KMS-11 (cell line): ENCODE results near the gene FOXN3.

Source experiments
- H2AFZ ChIP-seq: fragments of 200-600 bp; sonication (generic); 2 replicates; pipeline ENCODE4 v1.6.1; 2016; ENCODE audit warnings: antibody characterized with exemption, mixed run types, low read depth
- H3K27ac ChIP-seq: fragments of 200-600 bp; sonication (generic); 2 replicates; pipeline ENCODE4 v1.6.1; 2016; ENCODE audit warnings: mild to moderate bottlenecking, mixed run types
- H3K27me3 ChIP-seq: fragments of 200-600 bp; sonication (generic); 2 replicates; pipeline ENCODE4 v1.6.1; 2017; ENCODE audit warnings: mild to moderate bottlenecking, low read depth, mixed run types, moderate library complexity; ENCODE audit not compliant: insufficient read depth
- H3K36me3 ChIP-seq: fragments of 200-600 bp; sonication (generic); 2 replicates; pipeline ENCODE4 v1.6.1; 2017; ENCODE audit warnings: mild to moderate bottlenecking, mixed run types; ENCODE audit not compliant: insufficient read depth
- H3K4me1 ChIP-seq: fragments of 200-600 bp; sonication (generic); 2 replicates; pipeline ENCODE4 v1.6.1; 2016; ENCODE audit warnings: mild to moderate bottlenecking, low read depth, mixed run types; ENCODE audit not compliant: poor library complexity, severe bottlenecking
- H3K4me2 ChIP-seq: fragments of 200-600 bp; sonication (generic); 2 replicates; pipeline ENCODE4 v1.7.0; 2016; ENCODE audit warnings: mild to moderate bottlenecking, mixed run types
- H3K4me3 ChIP-seq: fragments of 200-600 bp; sonication (generic); IDR thresholded peaks from 2 replicates; pipeline ENCODE4 v1.6.1; 2017; ENCODE audit warnings: low read depth, low read length, mixed read lengths; ENCODE audit not compliant: insufficient read depth
- H3K79me2 ChIP-seq: fragments of 200-600 bp; sonication (generic); 2 replicates; pipeline ENCODE4 v1.6.1; 2016; ENCODE audit warnings: low read depth, mixed run types; ENCODE audit not compliant: insufficient read depth
- H3K9ac ChIP-seq: fragments of 200-600 bp; sonication (generic); 2 replicates; pipeline ENCODE4 v1.6.1; 2016; ENCODE audit warnings: mild to moderate bottlenecking, mixed run types
- H4K20me1 ChIP-seq: fragments of 200-600 bp; sonication (generic); 2 replicates; pipeline ENCODE4 v1.6.1; 2016; ENCODE audit warnings: mild to moderate bottlenecking, mixed run types; ENCODE audit not compliant: insufficient read depth
- CTCF ChIP-seq: fragments of 200-600 bp; sonication (generic); conservative IDR thresholded peaks from 2 replicates; pipeline ENCODE4 v1.6.1; 2017; ENCODE audit warnings: low read depth, mild to moderate bottlenecking, antibody characterized with exemption, low read length, moderate library complexity, mixed read lengths

FOXN3 gene

GRCh38 chr14:89179891-89180404 is 237.1 kb downstream of the FOXN3 start:
- H3K4me3 ChIP-seq = no peak overlapping the region
- TF ChIP-seq CTCF = no peak
- H3K9ac ChIP-seq = no peak overlapping the region
- H3K4me2 ChIP-seq = no peak overlapping the region
- no peak overlapping the region for H3K27ac ChIP-seq
- H2AFZ ChIP-seq = no peak overlapping the region
- no peaks in the 10 kb centered on the region for H4K20me1 ChIP-seq
- H3K4me1 ChIP-seq = peaks cover 3% of the 10 kb centered on the region
- no peaks in the 10 kb centered on the region for H3K27me3 ChIP-seq
- no peaks in the 10 kb centered on the region for H3K79me2 ChIP-seq
- no peaks in the 10 kb centered on the region for H3K36me3 ChIP-seq

- no peak overlapping the region for H2AFZ ChIP-seq
- no peaks in the 10 kb centered on the region for H3K27me3 ChIP-seq
- no peaks in the 10 kb centered on the region for H3K36me3 ChIP-seq
- no peak overlapping the region for H3K27ac ChIP-seq
- peaks cover 3% of the 10 kb centered on the region for H3K4me1 ChIP-seq
- no peak for TF ChIP-seq CTCF
- H3K9ac ChIP-seq = no peak overlapping the region
- H3K4me3 ChIP-seq = no peak overlapping the region
- H3K4me2 ChIP-seq = no peak overlapping the region
- no peaks in the 10 kb centered on the region for H4K20me1 ChIP-seq
- H3K79me2 ChIP-seq = no peaks in the 10 kb centered on the region
Measured at GRCh38 chr14:89178800-89179535, 238.1 kb downstream of the FOXN3 start.

DNA sequence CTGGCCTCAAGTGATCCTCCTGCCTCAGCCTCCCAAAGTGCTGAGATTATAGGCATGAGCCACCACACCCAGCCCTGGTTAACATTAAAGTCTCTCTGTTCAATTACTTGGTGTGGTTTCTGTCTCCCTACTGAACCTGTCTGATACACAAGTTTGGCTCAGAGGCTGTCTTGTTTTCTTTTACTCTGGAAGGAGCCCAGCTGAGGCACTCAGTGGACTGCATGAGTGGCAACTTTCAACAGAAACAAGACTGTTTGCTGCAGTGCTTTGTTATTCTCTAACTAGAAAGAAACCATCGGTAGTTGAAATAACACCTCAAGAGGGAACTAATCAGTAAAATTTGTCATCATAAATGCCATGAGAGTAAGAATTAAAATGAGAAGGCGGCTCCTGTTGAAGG is 238.7 kb downstream of the FOXN3 start:
- no peak overlapping the region for H3K27ac ChIP-seq
- no peak overlapping the region for H2AFZ ChIP-seq
- peaks cover 3% of the 10 kb centered on the region for H3K4me1 ChIP-seq
- no peaks in the 10 kb centered on the region for H4K20me1 ChIP-seq
- no peak overlapping the region for H3K9ac ChIP-seq
- no peak for TF ChIP-seq CTCF
- no peaks in the 10 kb centered on the region for H3K36me3 ChIP-seq
- H3K79me2 ChIP-seq = no peaks in the 10 kb centered on the region
- no peaks in the 10 kb centered on the region for H3K27me3 ChIP-seq
- H3K4me2 ChIP-seq = no peak overlapping the region
- H3K4me3 ChIP-seq = no peak overlapping the region

GRCh38 chr14:89175881-89176799 is 240.9 kb downstream of the FOXN3 start:
- no peaks in the 10 kb centered on the region for H3K36me3 ChIP-seq
- H3K4me2 ChIP-seq = no peak overlapping the region
- H3K4me1 ChIP-seq = peaks cover 3% of the 10 kb centered on the region
- no peaks in the 10 kb centered on the region for H3K79me2 ChIP-seq
- H3K27me3 ChIP-seq = no peaks in the 10 kb centered on the region
- H4K20me1 ChIP-seq = no peaks in the 10 kb centered on the region
- no peak for TF ChIP-seq CTCF
- no peak overlapping the region for H3K4me3 ChIP-seq
- H3K9ac ChIP-seq = no peak overlapping the region
- H3K27ac ChIP-seq = no peak overlapping the region
- H2AFZ ChIP-seq = no peak overlapping the region
